Neural cell (in vitro differentiated cells): ENCODE measurements around the gene LARGE1. TPM values are rescaled to one million over a fixed set of nuclear protein-coding genes. Genes with fewer than 3 reads are reported as not detected.

Experiments
- H2AFZ ChIP-seq: fragments of 200-600, 300-800 bp; sonication (generic), shearing (Covaris generic); 2 replicates; pipeline ENCODE4 v1.6.0; 2014; ENCODE audit warnings: low read depth, mild to moderate bottlenecking, antibody characterized with exemption, low read length, moderate library complexity
- H3F3A ChIP-seq: fragments of 200-600 bp; shearing (Covaris generic); 2 replicates; pipeline ENCODE4 v1.6.1; 2016; ENCODE audit warnings: mild to moderate bottlenecking, moderate library complexity, mixed read lengths, antibody characterized with exemption, low read length; ENCODE audit not compliant: insufficient read depth, poor library complexity, severe bottlenecking
- H3K27ac ChIP-seq: fragments of 200-600, 300-800 bp; sonication (generic), shearing (Covaris generic); 2 replicates; pipeline ENCODE4 v1.5.1; 2014; ENCODE audit warnings: mild to moderate bottlenecking, low read length, moderate library complexity
- H3K27me3 ChIP-seq: fragments of 300-800, 200-600 bp; sonication (generic), shearing (Covaris generic); 2 replicates; pipeline ENCODE4 v1.6.0; 2014; ENCODE audit warnings: mild to moderate bottlenecking, low read depth, low read length, moderate library complexity; ENCODE audit not compliant: insufficient read depth
- H3K36me3 ChIP-seq: fragments of 300-800, 200-600 bp; sonication (generic), shearing (Covaris generic); 2 replicates; pipeline ENCODE4 v1.5.1; 2014; ENCODE audit warnings: mild to moderate bottlenecking, antibody characterized with exemption, low read length, moderate library complexity; ENCODE audit not compliant: insufficient read depth
- H3K4me2 ChIP-seq: fragments of 300-800, 200-600 bp; sonication (generic), shearing (Covaris generic); 2 replicates; pipeline ENCODE4 v1.6.0; 2014; ENCODE audit warnings: mild to moderate bottlenecking, low read length
- H3K4me3 ChIP-seq: fragments of 300-800, 200-600 bp; sonication (generic), shearing (Covaris generic); 2 replicates; pipeline ENCODE4 v1.5.1; 2014; ENCODE audit warnings: mild to moderate bottlenecking, low read length, moderate library complexity
- H3K79me2 ChIP-seq: fragments of 200-600 bp; shearing (Covaris generic); replicated peaks from 2 replicates; pipeline ENCODE4 v1.6.0; 2014; ENCODE audit warnings: mild to moderate bottlenecking, low read length, moderate library complexity; ENCODE audit not compliant: insufficient read depth
- H3K9ac ChIP-seq: fragments of 300-800, 200-600 bp; sonication (generic), shearing (Covaris generic); 2 replicates; pipeline ENCODE4 v1.6.1; 2016; ENCODE audit warnings: mild to moderate bottlenecking, low read length, mixed read lengths
- H3K9me2 ChIP-seq: fragments of 200-600 bp; shearing (Covaris generic); 2 replicates; pipeline ENCODE4 v1.6.1; 2016; ENCODE audit warnings: mild to moderate bottlenecking, low read length, mixed read lengths; ENCODE audit not compliant: insufficient read depth
- H3K9me3 ChIP-seq: fragments of 200-600, 300-800 bp; sonication (generic), shearing (Covaris generic); 2 replicates; pipeline ENCODE4 v1.6.1; 2016; ENCODE audit warnings: mild to moderate bottlenecking, mixed run types, low read length, moderate library complexity, mixed read lengths
- H4K20me1 ChIP-seq: fragments of 200-600 bp; shearing (Covaris generic); 2 replicates; pipeline ENCODE4 v1.6.1; 2016; ENCODE audit warnings: mild to moderate bottlenecking, mixed run types; ENCODE audit not compliant: insufficient read depth
- CTCF ChIP-seq: fragments of 450-650 bp; IDR thresholded peaks from 2 replicates; pipeline ENCODE4 v1.5.1; 2014; ENCODE audit warnings: antibody characterized with exemption, mild to moderate bottlenecking, moderate library complexity; ENCODE audit not compliant: poor library complexity, severe bottlenecking
- EP300 ChIP-seq: fragments of 450-650 bp; conservative IDR thresholded peaks from 2 replicates; pipeline ENCODE4 v1.6.1; 2014; ENCODE audit warnings: antibody characterized with exemption, mild to moderate bottlenecking, moderate library complexity; ENCODE audit not compliant: poor library complexity, severe bottlenecking
- EZH2 ChIP-seq: fragments of 200-600, 300-800 bp; shearing (Covaris generic), sonication (generic); IDR thresholded peaks from 2 replicates; pipeline ENCODE4 v1.6.1; 2014; ENCODE audit warnings: antibody characterized with exemption, low read length, borderline replicate concordance, mild to moderate bottlenecking; ENCODE audit not compliant: insufficient read depth, poor library complexity, severe bottlenecking
- MXI1 ChIP-seq: fragments of 450-650 bp; conservative IDR thresholded peaks from 2 replicates; pipeline ENCODE4 v1.6.1; 2014; ENCODE audit warnings: antibody characterized with exemption, mild to moderate bottlenecking; ENCODE audit not compliant: poor library complexity, severe bottlenecking
- POLR2AphosphoS5 ChIP-seq: IDR thresholded peaks from 2 replicates; pipeline ENCODE4 v1.6.1; 2012
- RAD21 ChIP-seq: fragments of 450-650 bp; conservative IDR thresholded peaks from 2 replicates; pipeline ENCODE4 v1.6.1; 2014; ENCODE audit warnings: antibody characterized with exemption, mild to moderate bottlenecking, moderate library complexity
- SMC3 ChIP-seq: fragments of 450-650 bp; conservative IDR thresholded peaks from 2 replicates; pipeline ENCODE4 v1.6.1; 2014; ENCODE audit warnings: antibody characterized with exemption, mild to moderate bottlenecking, moderate library complexity; ENCODE audit not compliant: poor library complexity
- TAF1 ChIP-seq: IDR thresholded peaks from 2 replicates; pipeline ENCODE4 v1.6.1; 2012; ENCODE audit warnings: low read depth
- polyA plus RNA-seq: library from polyadenylated mRNA; depleted of rRNA; stranded (reverse); fragments of >200 nt; gene quantifications from 2 replicates; pipeline ENCODE4 v1.2.3, GENCODE V29; 2014
- TF ChIP-seq, protein P1 (sequence below): IDR thresholded peaks from 2 replicates; pipeline ENCODE4 v1.6.1; 2012; ENCODE audit warnings: borderline replicate concordance

Gene LARGE1
- polyA plus RNA-seq, 1 donor from 2014 or later = 27.5 TPM

DNA sequence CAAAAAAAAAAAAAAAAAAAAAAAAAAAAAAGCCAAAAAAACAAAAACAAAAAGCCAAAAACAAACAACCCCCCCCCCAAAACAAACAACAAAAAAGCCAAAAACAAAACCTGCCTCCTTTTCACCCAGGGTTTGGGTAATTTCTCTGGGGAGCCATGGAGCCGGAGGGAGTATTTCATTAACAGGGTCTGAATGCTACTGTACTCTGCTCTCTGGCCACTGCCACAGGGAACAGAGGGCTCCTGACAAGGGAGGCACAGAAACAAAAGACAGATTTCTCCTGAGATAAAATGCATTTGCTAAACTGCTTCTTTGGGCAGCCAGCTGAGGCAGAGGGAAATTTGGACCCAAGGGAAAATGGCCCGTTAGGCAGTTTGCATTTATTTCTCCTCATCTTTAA lies 596.0 kb downstream of the LARGE1 start:
- Histone ChIP-seq H3K9me2 (no peaks in the 10 kb centered on the region), H3K9me3 (no peaks in the 10 kb centered on the region), H3K36me3 (peaks cover 3% of the 10 kb centered on the region), H3K27ac (no peak overlapping the region), H3K79me2 (no peaks in the 10 kb centered on the region), H3K4me3 (no peak overlapping the region), H3K27me3 (no peaks in the 10 kb centered on the region), H2AFZ (no peak overlapping the region), H3F3A (no peaks in the 10 kb centered on the region), H3K9ac (no peak overlapping the region), H4K20me1 (no peaks in the 10 kb centered on the region), H3K4me2 (no peak overlapping the region)
- TF ChIP-seq MXI1 (no peak), CTCF (no peak), EZH2 (no peak), EP300 (no peak), SMC3 (no peak), RAD21 (no peak)
- TF ChIP-seq, protein P1, sequence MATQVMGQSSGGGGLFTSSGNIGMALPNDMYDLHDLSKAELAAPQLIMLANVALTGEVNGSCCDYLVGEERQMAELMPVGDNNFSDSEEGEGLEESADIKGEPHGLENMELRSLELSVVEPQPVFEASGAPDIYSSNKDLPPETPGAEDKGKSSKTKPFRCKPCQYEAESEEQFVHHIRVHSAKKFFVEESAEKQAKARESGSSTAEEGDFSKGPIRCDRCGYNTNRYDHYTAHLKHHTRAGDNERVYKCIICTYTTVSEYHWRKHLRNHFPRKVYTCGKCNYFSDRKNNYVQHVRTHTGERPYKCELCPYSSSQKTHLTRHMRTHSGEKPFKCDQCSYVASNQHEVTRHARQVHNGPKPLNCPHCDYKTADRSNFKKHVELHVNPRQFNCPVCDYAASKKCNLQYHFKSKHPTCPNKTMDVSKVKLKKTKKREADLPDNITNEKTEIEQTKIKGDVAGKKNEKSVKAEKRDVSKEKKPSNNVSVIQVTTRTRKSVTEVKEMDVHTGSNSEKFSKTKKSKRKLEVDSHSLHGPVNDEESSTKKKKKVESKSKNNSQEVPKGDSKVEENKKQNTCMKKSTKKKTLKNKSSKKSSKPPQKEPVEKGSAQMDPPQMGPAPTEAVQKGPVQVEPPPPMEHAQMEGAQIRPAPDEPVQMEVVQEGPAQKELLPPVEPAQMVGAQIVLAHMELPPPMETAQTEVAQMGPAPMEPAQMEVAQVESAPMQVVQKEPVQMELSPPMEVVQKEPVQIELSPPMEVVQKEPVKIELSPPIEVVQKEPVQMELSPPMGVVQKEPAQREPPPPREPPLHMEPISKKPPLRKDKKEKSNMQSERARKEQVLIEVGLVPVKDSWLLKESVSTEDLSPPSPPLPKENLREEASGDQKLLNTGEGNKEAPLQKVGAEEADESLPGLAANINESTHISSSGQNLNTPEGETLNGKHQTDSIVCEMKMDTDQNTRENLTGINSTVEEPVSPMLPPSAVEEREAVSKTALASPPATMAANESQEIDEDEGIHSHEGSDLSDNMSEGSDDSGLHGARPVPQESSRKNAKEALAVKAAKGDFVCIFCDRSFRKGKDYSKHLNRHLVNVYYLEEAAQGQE = no peak

DNA sequence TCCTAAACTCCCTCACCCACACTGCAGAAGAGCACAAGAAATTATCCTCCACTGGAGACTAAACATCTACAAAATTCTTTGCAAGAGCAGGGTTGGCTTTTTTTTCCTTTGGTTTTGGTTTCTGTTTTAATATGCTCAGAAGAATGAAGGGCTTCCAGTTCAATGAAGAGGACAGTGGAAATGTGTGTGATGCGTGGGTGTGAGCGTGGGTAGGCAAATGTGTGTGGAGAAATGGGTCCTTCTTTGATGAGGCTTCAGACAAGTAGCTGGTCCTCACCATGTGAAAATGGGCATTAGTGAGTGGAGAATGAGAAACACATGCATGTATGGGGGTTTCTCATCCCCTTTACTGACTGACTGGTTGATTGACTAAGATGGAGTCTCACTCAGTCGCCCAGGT lies 598.8 kb downstream of the LARGE1 start:
- TF ChIP-seq MXI1 (no peak), CTCF (no peak), TAF1 (no peak), EZH2 (no peak), EP300 (no peak), SMC3 (no peak), RAD21 (no peak), POLR2AphosphoS5 (no peak)
- TF ChIP-seq, protein P1 = no peak
- H3K27me3 ChIP-seq = no peaks in the 10 kb centered on the region
- H3K9ac ChIP-seq = no peak overlapping the region
- peaks cover 3% of the 10 kb centered on the region for H3K36me3 ChIP-seq
- no peak overlapping the region for H3K4me3 ChIP-seq
- no peaks in the 10 kb centered on the region for H3K79me2 ChIP-seq
- H3K27ac ChIP-seq = no peak overlapping the region
- H3K9me2 ChIP-seq = no peaks in the 10 kb centered on the region
- no peak overlapping the region for H2AFZ ChIP-seq
- no peaks in the 10 kb centered on the region for H3K9me3 ChIP-seq
- no peaks in the 10 kb centered on the region for H3F3A ChIP-seq
- H4K20me1 ChIP-seq = no peaks in the 10 kb centered on the region
- H3K4me2 ChIP-seq = no peak overlapping the region
